GM12878 (cell line): Measurements from ENCODE around the gene SPATA18. TPM values are rescaled to one million over a fixed set of nuclear protein-coding genes. Genes with fewer than 3 reads are reported as not detected.

Experiments
- BCL3 ChIP-seq: IDR thresholded peaks from 2 replicates; pipeline ENCODE4 v1.6.1; 2011; ENCODE audit warnings: borderline replicate concordance, low read depth, mild to moderate bottlenecking, moderate library complexity, low read length; ENCODE audit not compliant: insufficient read depth, poor library complexity, severe bottlenecking
- BCLAF1 ChIP-seq: fragments of 450-650 bp; IDR thresholded peaks from 2 replicates; pipeline ENCODE4 v1.6.1; 2017; ENCODE audit warnings: antibody characterized with exemption, mild to moderate bottlenecking, moderate library complexity
- BHLHE40 ChIP-seq, 2 experiments: fragments of 450-650 bp in 1 of 2; IDR thresholded peaks; 2 replicates each; pipeline ENCODE4 v1.6.1; 2011 to 2017; ENCODE audit warnings: low read depth in 2 of 2, borderline replicate concordance in 1 of 2, improper control_type of control experiment in 1 of 2, low read length in 1 of 2, mild to moderate bottlenecking in 1 of 2
- CBFB ChIP-seq: IDR thresholded peaks from 2 replicates; pipeline ENCODE4 v1.6.1; 2016; ENCODE audit warnings: antibody characterized with exemption, low read depth
- EZH2 ChIP-seq: IDR thresholded peaks from 2 replicates; pipeline ENCODE4 v1.6.1; 2012; ENCODE audit warnings: low read depth, mild to moderate bottlenecking, control low read depth, inconsistent platforms, low read length, borderline replicate concordance; ENCODE audit not compliant: control insufficient read depth
- FOS ChIP-seq: IDR thresholded peaks from 3 replicates; pipeline ENCODE4 v1.6.1; 2011; ENCODE audit warnings: borderline replicate concordance; ENCODE audit not compliant: insufficient read length; ENCODE audit errors: extremely low read depth
- GABPA ChIP-seq: IDR thresholded peaks from 2 replicates; pipeline ENCODE4 v1.6.1; 2014; ENCODE audit warnings: antibody characterized with exemption, low read depth, mild to moderate bottlenecking, inconsistent platforms
- HCFC1 ChIP-seq: fragments of 150-350 bp; IDR thresholded peaks from 2 replicates; pipeline ENCODE4 v1.6.1; 2014; ENCODE audit warnings: low read length
- IRF5 ChIP-seq: fragments of 450-650 bp; IDR thresholded peaks from 2 replicates; pipeline ENCODE4 v1.6.1; 2017; ENCODE audit warnings: borderline replicate concordance
- KDM1A ChIP-seq: fragments of 200-600 bp; sonication (generic); IDR thresholded peaks from 2 replicates; pipeline ENCODE4 v1.6.1; 2016; ENCODE audit warnings: borderline replicate concordance
- MEF2A ChIP-seq: IDR thresholded peaks from 2 replicates; pipeline ENCODE4 v1.6.1; 2011; ENCODE audit warnings: low read depth, mild to moderate bottlenecking, low read length, moderate library complexity; ENCODE audit not compliant: insufficient read depth
- MYB ChIP-seq: fragments of 150-350 bp; IDR thresholded peaks from 2 replicates; pipeline ENCODE4 v1.6.1; 2014; ENCODE audit warnings: mild to moderate bottlenecking, low read depth, low read length, borderline replicate concordance
- NFIC ChIP-seq: IDR thresholded peaks from 2 replicates; pipeline ENCODE4 v1.6.1; 2012; ENCODE audit warnings: low read depth, mild to moderate bottlenecking, inconsistent platforms, low read length, moderate library complexity
- NFYA ChIP-seq: IDR thresholded peaks from 2 replicates; pipeline ENCODE4 v1.6.1; 2011; ENCODE audit warnings: low read depth, mild to moderate bottlenecking, low read length, improper control_type of control experiment, borderline replicate concordance
- NKRF ChIP-seq: fragments of 450-650 bp; conservative IDR thresholded peaks from 2 replicates; pipeline ENCODE4 v1.6.1; 2017; ENCODE audit warnings: mild to moderate bottlenecking, moderate library complexity
- RAD51 ChIP-seq: fragments of 450-650 bp; IDR thresholded peaks from 2 replicates; pipeline ENCODE4 v1.6.1; 2016; ENCODE audit warnings: moderate library complexity, mild to moderate bottlenecking, inconsistent platforms
- RB1 ChIP-seq: fragments of 450-650 bp; formaldehyde crosslinking; IDR thresholded peaks from 2 replicates; pipeline ENCODE4 v1.6.1; 2017; ENCODE audit warnings: mild to moderate bottlenecking, borderline replicate concordance
- RUNX3 ChIP-seq: IDR thresholded peaks from 2 replicates; pipeline ENCODE4 v1.6.1; 2012; ENCODE audit warnings: low read length, inconsistent platforms
- STAT3 ChIP-seq: IDR thresholded peaks from 2 replicates; pipeline ENCODE4 v1.6.1; 2011; ENCODE audit warnings: low read depth, low read length, improper control_type of control experiment
- USF2 ChIP-seq: IDR thresholded peaks from 2 replicates; pipeline ENCODE4 v1.6.1; 2011; ENCODE audit warnings: low read depth, low read length, improper control_type of control experiment, borderline replicate concordance
- ZNF217 ChIP-seq: fragments of 450-650 bp; IDR thresholded peaks from 2 replicates; pipeline ENCODE4 v1.6.1; 2017; ENCODE audit warnings: antibody characterized with exemption, mild to moderate bottlenecking
- ZNF274 ChIP-seq: IDR thresholded peaks from one replicate; pipeline ENCODE4 v1.8.0; 2011; ENCODE audit not compliant: insufficient read length, insufficient read depth
- ZSCAN29 ChIP-seq: fragments of 450-650 bp; IDR thresholded peaks from 2 replicates; pipeline ENCODE4 v1.6.1; 2017; ENCODE audit warnings: mild to moderate bottlenecking, moderate library complexity
- polyA plus RNA-seq, 11 experiments: library from polyadenylated mRNA; depleted of rRNA in 4 of 11; unstranded in 6 of 11; stranded (reverse) in 5 of 11; fragments of >200 nt; fragmentation: Nextera tagmentation in 4 of 11; fragmentation: Illumina TruSeq in 1 of 11; extraction: Ambion mirVana in 4 of 11; extraction: Trizol in 1 of 11; gene quantifications; 1 replicate in 1 of 11; 2 replicates in 10 of 11; pipeline versions ENCODE4 v1.2.1 to v1.2.3, GENCODE V29; 2011 to 2016; ENCODE audit warnings: inconsistent platforms in 2 of 11, missing spikeins in 2 of 11, low read depth in 1 of 11
- total RNA-seq, 4 experiments: library from RNA; depleted of rRNA in 3 of 4; stranded (reverse); fragments of >200 nt in 3 of 4; fragmentation: Illumina TruSeq in 1 of 4; extraction: Trizol in 1 of 4; gene quantifications; 2 replicates each; pipeline versions ENCODE4 v1.2.1 to v1.2.3, GENCODE V29; 2013 to 2021

Gene SPATA18
- total and polyA plus RNA-seq, 10 of the 15 experiments (the other 5 are each of a cell fraction or from before 2014, with no cell fraction given), result 0.39 to 4.5 (median 1.9) TPM

GRCh38 chr4:52052475-52052780, 1.3 kb downstream of the SPATA18 start (continued):
- TF ChIP-seq IRF5 (no peak), MYB (no peak), STAT3 (no peak), BCLAF1 (no peak), ZNF217 (no peak), NKRF (no peak), FOS (no peak), GABPA (0 out of 2 replicates have a peak, but pooled peaks have one; percentile 50), KDM1A (no peak), NFIC (no peak), BHLHE40 (IDR thresholded peaks at IDR 0.05; ENCODE audit: borderline replicate concordance in 1 of 2, low read depth in 2 of 2, low read length in 1 of 2) (no peak), HCFC1 (no peak), RUNX3 (peak; percentile 6; the same call in 1 of the 2 replicates), NFYA (no peak), RB1 (no peak), BCL3 (peak; percentile 53), MEF2A (peak; percentile 62; the same call in 1 of the 2 replicates), ZNF274 (no peak), ZSCAN29 (no peak), RAD51 (no peak), USF2 (no peak), CBFB (no peak), EZH2 (no peak)
- TF ChIP-seq, all 136 proteins: peak for 10
